Stimulated activated CD4-positive, alpha-beta T cell treated with anti-CD3 and anti-CD28 coated beads, Interleukin-4, amount 100 ng/mL, for 4 hours (primary cell): Measurements from ENCODE around the gene PSMD13.
A peak's percentile ranks its signal among the peaks of the same experiment; 100 is the strongest.

Experiments used
- DNase-seq, 2 experiments: peaks; one replicate each; pipeline ENCODE4 v3.0.0-alpha.2; 2020

Gene PSMD13

DNA sequence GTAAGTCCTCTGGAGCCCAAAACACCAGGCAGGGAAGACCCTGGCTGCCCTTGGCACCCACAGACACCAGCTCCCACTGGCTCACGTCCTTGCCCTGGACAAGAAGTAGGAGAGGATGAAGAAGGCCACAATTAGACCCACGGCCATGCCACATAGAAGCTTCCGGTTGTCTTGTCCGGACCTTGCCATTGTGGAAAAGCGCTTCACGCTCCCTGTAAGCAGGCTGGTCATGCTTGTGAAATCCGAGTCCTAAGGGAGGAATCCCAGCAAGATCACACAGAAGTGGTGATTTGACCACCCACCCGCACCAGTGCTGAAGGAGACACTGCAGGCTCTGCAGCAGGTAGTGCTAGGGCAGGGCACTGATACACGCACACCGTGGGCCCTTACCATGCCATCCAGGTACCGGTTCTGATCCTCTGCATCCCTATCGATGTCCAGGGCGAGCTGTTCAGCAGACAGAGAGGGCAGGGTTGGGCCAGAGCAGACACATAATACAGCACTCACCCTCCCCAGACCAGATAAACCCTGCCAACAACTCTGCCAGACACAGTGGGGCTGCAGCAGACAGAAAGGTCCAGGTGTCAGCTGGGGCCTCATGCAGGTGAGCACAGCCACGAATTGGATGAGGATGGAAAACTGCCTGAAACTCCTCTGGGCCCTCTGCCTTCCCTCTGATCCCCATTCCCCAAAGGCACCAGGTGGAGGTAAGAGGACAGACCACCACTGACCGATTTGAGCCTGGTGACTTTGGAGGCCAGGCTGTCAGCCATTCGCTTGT, 31.4 kb upstream of the PSMD13 start:
- DNase-seq: no peak

DNA sequence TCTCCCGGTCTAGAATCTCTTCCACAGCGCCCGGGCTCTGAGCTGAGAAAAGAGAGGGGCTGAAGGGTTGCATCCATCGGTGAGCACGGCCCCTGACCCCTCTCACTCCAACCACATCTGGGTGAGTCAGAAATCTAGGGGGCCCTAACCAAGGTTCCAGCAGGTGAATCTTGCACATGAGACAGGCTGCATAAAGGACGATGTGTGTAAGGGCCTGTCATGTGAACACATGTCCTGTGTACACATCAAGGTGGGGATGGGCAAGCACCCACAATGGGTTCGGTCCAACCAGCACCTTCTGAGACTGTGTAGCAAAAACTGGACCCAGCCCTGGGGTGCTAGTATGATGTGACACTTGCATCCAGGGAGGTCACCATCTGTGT, 30.8 kb upstream of the PSMD13 start:
- DNase-seq: no peak

DNA sequence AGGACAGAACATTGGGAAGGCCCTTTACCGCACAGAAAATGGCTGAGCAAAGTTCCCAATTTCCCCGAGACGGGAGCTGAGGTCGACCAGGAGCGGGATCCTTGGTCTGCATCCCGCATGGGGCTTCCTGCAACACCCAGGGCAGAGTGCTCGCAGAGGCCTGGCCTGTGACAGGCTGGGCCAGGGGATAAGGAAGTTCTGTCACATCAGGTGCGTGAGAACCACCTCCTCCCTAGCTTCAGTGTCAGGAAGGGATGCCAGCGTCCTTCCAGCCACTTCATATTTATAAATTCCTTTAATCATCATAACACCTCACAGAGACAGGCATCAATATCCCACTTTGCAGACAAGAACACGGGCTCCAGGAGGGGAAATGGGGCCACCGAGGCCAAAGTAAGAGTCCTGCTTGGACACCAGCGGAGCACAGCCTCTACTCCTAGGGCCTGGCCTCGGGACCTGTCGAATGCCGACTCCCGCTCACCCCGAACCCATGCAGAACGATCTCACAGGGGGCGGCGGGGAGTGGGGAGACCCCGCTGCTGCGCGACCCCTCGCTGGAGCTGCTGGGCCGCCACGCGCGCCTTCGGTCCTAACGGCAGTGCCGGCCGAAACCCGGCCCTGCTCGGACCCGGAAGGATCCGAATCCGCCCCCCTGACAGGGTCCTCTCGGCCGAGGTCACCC, 30.1 kb upstream of the PSMD13 start:
- DNase-seq: peak in 1 of 2 experiments; percentile 14

DNA sequence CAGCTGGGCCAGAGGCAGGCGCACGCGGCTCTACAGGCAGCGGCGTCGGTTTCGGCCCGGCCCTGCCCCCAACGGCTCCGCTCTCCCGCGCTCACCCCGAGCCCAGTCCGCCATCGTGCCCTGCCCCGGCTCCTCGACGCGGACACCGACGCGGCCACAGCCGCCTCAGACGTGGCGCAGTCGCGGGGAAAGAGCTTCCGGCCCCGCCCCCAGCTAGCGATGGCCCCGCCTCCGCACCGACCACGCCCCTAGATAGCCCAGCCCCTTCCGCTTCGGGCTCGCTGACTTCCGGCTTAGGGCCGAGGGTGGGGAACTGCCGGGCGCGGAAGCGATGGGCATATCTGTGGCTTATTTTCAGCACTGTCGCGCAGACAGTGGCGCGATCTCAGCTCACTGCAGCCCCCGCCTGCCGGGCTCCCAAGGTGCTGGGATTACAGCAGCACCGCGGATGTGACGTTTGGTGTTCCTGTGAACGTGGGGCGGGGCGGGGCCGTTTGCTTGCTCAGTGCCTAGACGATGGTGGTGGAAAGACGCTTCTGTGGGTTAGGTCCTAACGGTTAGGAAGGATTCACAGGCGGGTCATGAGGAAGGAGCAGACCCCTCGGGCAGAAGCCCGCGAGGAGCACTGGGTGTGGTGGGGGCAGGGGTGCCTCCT, 29.4 kb upstream of the PSMD13 start, which contains the start of the genes BET1L and RIC8A:
TSS of gene BET1L (minus strand) at position 192 of the 655 bp plus-strand sequence. CDS start at position 114, 78 bp downstream.
TSS of gene RIC8A (plus strand) at position 501 of the 655 bp plus-strand sequence. CDS start 1,147 bp downstream, outside the sequence.
- peak; percentile 93 to 98 for DNase-seq

DNA sequence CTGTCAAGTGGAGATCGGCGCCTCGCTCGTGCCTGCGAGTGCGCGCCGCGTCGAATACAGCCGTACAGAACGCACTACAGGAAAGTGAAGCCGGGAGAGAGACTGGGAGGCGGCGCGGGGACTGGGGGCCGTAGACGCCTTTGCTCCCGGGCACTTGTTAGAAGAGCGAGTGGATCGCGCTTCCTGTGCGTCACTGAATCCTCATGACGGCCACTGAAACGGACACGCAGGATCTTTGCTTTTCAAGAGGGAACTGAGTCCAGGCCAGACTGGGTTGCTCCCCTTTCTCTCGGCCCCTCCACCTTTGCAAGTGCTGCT, 29.0 kb upstream of the PSMD13 start:
- no peak for DNase-seq

DNA sequence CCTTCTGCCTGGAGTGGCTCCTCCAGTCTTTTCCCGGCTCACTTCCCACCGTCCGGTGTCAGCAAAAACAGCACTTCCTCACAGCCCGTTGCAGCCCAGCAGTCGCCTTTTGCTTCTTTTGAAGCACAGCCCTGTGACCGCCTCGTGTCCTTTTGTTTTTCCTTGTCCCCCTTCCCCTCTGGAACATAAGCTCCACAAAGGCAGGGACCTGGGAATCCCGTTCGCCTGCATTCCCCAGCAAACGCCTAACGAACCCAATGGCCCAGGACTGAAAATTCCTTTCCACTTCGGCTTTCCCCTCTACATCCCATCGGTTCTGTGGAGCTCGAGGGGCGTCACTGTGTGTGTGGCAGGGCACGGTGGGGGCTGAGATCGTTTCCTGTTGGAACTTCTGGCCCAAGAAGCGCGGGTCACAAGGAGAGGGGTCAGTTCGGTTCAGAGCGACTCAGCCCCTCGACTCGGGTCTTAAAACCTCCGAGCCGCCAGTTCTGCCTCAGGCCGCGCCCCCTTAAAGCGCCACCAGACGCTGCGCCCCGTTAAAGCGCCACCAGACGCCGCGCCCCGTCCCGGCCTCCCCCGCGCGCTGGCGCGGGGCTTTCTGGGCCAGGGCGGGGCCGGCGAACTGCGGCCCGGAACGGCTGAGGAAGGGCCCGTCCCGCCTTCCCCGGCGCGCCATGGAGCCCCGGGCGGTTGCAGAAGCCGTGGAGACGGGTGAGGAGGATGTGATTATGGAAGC, 28.4 kb upstream of the PSMD13 start:
- peak; percentile 77 to 80 for DNase-seq

DNA sequence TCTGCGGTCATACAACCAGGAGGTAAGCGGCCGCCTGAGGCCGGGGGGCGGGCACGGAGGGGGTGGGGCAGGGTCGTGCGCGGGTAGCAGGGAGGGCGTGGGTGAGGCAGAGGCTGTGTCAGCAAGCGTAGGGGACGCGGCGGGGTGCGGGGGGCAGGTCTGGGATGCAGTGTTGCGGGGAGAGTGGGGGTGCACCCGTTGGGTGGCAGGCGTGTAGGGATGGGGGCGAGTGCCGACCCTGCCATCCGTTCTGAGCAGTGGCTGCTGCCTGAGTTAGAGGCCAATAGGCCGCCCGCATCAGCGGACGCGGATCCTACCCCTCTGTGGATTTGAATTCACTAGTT, 27.9 kb upstream of the PSMD13 start:
- peak in 1 of 2 experiments; percentile 64 for DNase-seq

DNA sequence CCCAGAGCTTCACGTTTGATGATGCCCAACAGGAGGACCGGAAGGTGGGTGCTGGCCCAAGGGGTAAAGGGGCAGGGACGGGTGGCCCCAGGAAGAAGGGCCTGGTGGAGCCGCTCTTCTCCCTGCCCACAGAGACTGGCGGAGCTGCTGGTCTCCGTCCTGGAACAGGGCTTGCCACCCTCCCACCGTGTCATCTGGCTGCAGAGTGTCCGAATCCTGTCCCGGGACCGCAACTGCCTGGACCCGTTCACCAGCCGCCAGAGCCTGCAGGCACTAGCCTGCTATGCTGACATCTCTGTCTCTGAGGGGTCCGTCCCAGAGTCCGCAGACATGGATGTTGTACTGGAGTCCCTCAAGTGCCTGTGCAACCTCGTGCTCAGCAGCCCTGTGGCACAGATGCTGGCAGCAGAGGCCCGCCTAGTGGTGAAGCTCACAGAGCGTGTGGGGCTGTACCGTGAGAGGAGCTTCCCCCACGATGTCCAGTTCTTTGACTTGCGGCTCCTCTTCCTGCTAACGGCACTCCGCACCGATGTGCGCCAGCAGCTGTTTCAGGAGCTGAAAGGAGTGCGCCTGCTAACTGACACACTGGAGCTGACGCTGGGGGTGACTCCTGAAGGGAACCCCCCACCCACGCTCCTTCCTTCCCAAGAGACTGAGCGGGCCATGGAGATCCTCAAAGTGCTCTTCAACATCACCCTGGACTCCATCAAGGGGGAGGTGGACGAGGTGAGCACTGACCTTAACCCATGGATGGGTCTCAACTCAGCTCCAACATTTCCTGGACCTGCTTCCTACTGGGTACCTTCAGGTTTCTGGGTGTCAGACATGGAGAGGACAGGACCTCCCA, 27.3 kb upstream of the PSMD13 start:
- no peak for DNase-seq

DNA sequence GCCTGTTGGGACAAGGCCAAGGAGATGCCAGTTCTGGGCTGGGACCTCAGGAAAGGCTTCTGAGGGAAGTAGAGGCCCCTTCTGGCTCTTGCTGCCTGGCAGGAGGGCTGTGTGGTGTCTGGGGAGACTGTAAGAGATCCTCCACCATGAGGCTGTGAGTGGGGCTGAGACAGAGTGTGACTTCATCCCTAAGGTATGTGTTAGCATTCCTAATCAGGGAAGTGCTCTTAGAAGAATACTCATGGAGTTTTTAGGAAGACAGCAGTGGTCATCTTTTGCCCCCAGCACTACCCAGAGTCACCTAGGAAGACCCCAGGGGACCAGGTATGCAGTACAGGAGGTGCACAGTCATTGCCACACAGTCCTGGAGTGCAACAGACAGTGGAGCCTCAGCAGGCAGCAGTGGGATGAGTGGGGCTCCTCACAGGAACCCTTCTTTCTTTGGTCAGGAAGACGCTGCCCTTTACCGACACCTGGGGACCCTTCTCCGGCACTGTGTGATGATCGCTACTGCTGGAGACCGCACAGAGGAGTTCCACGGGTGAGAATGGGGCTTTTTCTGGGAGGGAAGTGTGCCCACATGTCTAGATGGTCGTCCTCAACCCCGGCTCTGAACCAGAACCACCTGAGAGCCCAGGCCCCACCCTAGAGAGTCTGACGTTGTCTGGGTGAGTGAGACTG, 26.5 kb upstream of the PSMD13 start:
- no peak for DNase-seq

DNA sequence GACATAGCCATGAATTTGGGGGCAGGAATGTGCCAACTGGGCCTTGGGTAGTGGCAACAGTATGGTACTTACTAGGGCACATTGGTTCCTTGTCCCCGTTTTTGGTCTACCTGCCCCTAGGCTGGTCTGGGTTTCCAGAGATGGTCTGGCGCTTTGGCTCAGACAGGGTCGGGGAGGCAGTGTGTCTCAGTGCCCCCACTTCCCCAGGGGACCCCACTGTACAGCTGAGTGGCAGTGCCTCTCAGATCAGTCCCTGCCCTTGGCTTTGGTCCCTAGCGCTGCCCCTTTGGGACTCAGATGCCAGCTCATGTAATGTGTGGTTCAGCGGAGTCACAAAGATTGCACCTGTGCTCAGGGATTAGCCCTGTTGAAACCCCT, 26.0 kb upstream of the PSMD13 start:
- DNase-seq: no peak

DNA sequence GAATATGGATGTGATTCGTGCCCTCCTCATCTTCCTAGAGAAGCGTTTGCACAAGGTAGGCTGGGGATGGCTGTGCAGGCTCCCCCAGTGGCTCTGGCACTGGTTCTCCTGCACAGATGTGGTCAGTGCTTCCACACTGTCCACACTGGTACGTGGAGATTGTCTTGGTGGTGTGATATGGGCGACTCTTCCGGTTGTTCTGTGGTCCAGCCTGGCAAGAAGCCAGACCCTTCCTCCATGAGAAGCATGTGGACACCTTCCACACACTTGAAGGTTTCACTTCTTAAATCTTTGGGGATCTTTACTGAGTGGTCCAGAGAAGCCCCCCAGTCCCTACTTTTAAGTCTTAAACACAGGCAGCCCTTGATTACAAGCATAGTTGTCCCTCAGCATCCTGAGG, 25.5 kb upstream of the PSMD13 start:
- no peak for DNase-seq

DNA sequence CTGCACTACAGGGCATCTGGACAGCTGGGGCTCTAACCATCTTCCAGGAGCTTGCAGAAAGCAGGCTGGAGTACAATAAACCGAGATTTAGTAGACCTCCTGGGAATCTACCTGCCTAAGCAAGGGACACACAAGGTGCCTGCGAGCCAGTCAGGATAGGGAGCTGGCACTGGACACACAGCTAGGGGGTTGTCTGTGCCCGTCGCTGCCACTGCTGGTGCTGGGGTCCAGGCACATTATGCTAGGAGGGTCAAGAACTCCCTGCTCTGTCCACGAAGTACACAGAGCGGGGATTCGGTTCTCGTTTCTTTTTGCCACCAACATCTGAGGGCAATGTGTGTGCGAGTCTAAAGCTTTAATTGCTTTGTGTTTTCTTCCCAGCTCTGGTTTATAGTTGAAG, 25.0 kb upstream of the PSMD13 start:
- DNase-seq: no peak

DNA sequence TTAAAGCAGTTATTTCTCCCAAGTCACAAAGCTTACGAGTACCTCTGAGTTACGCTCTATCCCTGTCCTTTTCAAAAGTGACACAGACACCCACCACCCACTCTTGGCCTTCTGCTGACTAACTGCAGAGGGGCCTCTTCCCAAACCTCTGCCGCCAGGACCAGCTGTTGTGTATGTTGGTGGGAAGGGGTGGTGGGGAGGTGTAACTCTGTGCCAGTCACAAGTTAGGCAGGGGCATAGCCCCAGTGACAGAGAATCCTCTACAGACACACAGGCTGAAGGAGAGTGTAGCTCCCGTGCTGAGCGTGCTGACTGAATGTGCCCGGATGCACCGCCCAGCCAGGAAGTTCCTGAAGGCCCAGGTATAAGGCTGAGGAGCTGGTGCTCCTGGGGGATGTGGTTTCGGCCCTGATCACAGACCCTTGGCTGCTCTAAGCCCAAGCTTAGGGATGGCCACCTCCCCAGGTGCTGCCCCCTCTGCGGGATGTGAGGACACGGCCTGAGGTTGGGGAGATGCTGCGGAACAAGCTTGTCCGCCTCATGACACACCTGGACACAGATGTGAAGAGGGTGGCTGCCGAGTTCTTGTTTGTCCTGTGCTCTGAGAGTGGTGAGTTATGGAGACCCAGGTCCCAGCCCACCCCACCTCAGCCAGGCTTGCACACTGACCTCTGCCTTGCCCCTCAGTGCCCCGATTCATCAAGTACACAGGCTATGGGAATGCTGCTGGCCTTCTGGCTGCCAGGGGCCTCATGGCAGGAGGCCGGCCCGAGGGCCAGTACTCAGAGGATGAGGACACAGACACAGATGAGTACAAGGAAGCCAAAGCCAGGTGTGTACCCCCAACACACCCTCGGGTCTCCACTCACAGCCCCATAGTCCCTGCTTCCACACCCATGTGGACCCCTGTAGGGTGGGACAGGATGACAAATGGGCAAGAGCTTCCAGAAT, 24.4 kb upstream of the PSMD13 start:
- DNase-seq: no peak

DNA sequence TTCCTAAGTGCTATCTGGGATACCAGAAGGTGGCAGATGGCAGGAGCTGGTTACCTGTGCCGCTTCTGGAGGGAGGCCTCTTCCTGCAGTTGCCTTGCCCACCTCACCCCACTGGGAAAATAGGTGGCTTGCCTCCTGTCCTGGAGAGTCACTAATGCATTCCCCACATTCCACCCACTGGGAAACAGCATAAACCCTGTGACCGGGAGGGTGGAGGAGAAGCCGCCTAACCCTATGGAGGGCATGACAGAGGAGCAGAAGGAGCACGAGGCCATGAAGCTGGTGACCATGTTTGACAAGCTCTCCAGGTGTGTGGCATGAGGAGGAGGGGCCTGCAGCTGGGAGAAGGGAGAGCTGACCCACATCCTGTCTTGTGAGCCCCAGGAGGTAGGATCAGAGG, 23.7 kb upstream of the PSMD13 start:
- no peak for DNase-seq

DNA sequence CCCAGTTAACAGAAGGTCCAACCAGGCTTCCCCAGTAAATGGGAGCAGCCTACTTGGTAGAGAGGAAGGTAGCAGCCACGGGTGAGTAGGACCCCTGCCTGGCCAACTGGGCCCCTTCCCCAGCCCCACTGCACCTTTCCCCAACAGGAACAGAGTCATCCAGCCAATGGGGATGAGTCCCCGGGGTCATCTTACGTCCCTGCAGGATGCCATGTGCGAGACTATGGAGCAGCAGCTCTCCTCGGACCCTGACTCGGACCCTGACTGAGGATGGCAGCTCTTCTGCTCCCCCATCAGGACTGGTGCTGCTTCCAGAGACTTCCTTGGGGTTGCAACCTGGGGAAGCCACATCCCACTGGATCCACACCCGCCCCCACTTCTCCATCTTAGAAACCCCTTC, 22.7 kb upstream of the PSMD13 start:
- no peak for DNase-seq

DNA sequence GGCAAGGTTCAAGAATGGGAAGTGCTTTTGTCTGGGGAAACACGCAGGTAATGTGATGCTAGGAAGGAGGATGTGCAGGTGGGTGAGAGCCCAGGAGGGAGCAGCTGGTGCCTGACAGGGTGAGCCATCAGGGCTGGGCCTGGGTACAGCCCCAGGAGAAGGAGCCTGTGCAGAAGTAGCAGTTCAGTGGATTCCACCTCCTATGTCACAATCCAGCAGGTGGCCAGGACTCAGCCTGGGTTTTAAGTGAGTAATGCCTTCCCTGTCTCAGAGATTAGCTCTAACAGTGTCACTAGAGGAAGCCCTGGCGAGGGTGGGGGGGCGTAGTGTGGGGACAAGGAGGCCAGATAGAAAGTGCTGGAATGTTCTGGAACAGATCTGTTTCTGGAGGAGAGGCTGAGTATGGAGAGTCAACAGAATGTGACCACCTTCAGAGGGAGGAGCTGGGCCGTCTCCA, 21.2 kb upstream of the PSMD13 start:
- no peak for DNase-seq

DNA sequence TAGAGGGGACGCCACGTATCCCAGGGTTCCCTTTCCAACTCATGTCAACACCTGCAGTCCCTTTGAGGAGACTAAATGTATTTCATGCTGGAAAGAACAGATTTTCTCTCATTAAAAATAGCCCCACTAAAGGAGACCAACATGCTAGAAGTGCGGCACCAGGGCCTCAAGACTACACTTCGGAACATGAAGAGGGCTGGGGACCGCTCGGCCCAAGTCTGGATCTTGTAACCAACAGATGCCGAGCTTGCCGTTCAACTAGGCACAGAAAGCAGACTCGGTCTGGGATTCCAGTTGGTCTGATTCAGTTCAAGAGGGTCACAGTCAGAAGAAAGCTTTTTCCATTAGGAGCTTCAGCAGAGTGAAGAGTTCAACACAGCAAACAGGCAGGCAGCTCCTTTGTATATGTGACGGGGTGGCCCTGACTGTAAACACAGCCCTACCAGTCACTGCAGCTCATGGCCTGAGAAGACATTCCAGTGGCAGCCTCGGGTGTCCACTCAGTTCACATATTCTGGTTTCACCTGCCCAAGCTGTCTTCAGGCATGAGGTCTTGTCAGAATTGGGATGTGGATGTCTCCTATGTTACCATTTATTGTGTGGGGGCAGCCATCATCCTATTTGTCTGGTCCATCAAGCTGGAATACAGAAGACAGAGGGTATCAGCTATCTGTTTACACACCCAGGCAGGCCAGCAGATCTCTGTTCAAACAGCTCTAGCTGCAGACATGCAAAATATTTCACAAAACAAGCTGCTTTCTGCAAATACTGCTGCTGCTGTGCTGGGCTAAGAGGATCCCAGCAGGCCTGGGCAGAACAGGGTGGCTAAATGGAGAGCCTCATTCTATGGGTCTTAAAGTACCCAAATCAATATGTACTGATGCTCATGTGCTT, 20.4 kb upstream of the PSMD13 start:
- no peak for DNase-seq

DNA sequence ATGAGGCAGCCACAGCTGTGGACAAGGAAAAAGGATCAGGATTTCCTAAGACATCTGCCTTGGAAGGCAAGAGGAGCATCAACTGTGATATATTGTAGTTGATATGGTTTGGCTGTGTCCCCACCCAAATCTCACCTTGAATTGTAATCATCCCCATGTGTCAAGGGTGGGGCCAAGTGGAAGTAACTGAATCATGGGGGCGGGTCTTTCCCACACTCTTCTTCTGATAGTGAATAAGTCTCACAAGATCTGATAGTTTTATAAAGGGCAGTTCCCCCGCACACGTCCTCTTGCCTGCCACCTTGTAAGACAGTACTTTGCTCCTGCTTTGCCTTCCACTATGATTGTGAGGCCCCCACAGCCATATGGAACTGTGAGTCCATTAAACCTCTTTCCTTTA, 19.1 kb upstream of the PSMD13 start:
- peak in 1 of 2 experiments; percentile 29 for DNase-seq

DNA sequence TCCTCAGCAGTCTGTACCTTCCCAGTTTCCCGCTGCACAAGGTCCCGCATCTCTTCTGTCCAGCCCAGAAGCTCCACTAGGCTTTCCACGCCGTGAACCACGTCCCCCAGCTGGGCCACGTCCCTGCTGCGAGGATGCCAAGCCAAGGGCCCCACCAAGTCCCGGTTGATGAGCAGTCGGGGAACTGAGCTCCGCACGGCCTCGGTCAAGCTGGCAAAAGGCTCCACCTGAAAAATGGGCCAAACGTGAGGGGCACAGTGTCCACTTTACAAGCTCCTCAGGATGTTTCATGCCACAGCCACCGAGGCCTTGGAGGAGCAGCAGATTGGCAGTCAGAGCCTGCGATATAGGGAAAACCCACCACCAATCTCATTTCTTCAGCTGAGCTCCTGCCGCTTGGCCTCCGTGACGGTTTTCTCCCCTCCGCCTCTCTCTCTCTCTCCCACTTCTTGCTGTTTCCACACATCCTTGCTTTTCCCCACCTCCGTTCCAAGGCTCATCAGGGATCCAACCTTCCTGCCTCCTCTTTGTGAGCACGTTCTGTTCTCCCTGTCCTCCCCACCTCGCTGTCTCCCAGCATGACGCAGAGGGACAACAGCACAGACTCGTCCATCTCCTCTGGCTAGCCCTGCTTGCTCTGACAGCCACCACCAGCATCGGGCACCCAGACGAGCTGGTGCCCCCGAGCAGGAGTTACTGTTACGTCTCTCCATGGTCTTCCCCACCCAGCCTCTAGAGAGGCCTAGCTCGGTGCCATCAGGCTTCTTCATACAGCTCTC, 17.8 kb upstream of the PSMD13 start:
- no peak for DNase-seq
